Endothelial cell of umbilical vein (primary cell): Measurements from ENCODE around the gene COPS6. TPM values are rescaled to one million over a fixed set of nuclear protein-coding genes. Genes with fewer than 3 reads are reported as not detected.

Experiments used
- BruUV-seq: library from RNA; stranded (reverse); fragments of 400-500 nt; replicated peaks from 2 replicates; lab custom pipeline; 2021; lab: Mats Ljungman, UMichigan
- CTCF ChIA-PET: fragments of 300-600, 350-600 bp; sonication (Branson Sonifier 250); formaldehyde crosslinking; loops from one replicate; lab custom pipeline; 2021; ENCODE audit warnings: antibody characterized with exemption, inconsistent platforms; lab: Charles Lee
- POLR2A ChIA-PET: fragments of 300-600, 350-600 bp; sonication (Branson Sonifier 250); formaldehyde crosslinking; loops from one replicate; lab custom pipeline; 2021; ENCODE audit warnings: antibody characterized with exemption, inconsistent platforms; lab: Charles Lee
- DNase-seq: peaks from one replicate; pipeline ENCODE4 v3.0.0-alpha.2; 2011; ENCODE audit warnings: low read depth, low spot score
- FAIRE-seq: peaks from 2 replicates; lab custom pipeline; 2011; peaks lifted over from hg19 to GRCh38; lab: Jason Lieb, UNC
- H2AFZ ChIP-seq: 2 replicates; pipeline ENCODE4 v1.6.0; 2012; ENCODE audit warnings: low read depth, low read length, control low read depth, inconsistent platforms
- H3K27ac ChIP-seq: 2 replicates; pipeline ENCODE4 v1.5.1; 2011; ENCODE audit warnings: low read depth, mild to moderate bottlenecking, control low read depth, low read length, moderate library complexity; ENCODE audit not compliant: insufficient read depth
- H3K27me3 ChIP-seq, 2 experiments: 2 replicates each; pipeline versions ENCODE4 v1.6.0 to v1.6.1; 2011; ENCODE audit warnings: low read length in 2 of 2, mixed read lengths in 1 of 2; ENCODE audit not compliant: control insufficient read depth in 2 of 2, insufficient read depth in 2 of 2
- H3K36me3 ChIP-seq, 2 experiments: 2 replicates in 1 of 2; 3 replicates in 1 of 2; pipeline ENCODE4 v1.5.1; 2011; ENCODE audit warnings: low read length in 2 of 2, mild to moderate bottlenecking in 1 of 2, moderate library complexity in 1 of 2; ENCODE audit not compliant: control insufficient read depth in 2 of 2, insufficient read depth in 2 of 2; ENCODE audit errors: extremely low read depth in 1 of 2
- H3K4me1 ChIP-seq: 3 replicates; pipeline ENCODE4 v1.5.1; 2011; ENCODE audit warnings: mild to moderate bottlenecking, low read length; ENCODE audit not compliant: control insufficient read depth, insufficient read depth; ENCODE audit errors: extremely low read depth
- H3K4me2 ChIP-seq: 2 replicates; pipeline ENCODE4 v1.6.1; 2011; ENCODE audit warnings: low read length, control low read depth, mixed read lengths; ENCODE audit not compliant: insufficient read depth
- H3K4me3 ChIP-seq, 3 experiments: fragments of 200-600 bp in 1 of 3; sonication (generic), shearing (Covaris generic) in 1 of 3; replicated peaks in 1 of 3; 2 replicates each; pipeline ENCODE4 v1.5.1; 2011 to 2016; ENCODE audit warnings: control low read depth in 3 of 3, low read length in 3 of 3, mild to moderate bottlenecking in 2 of 3, inconsistent platforms in 1 of 3, low read depth in 1 of 3, moderate library complexity in 1 of 3; ENCODE audit not compliant: insufficient read depth in 1 of 3
- H3K79me2 ChIP-seq: 2 replicates; pipeline ENCODE4 v1.6.0; 2012; ENCODE audit warnings: low read length, inconsistent platforms; ENCODE audit not compliant: control insufficient read depth, insufficient read depth
- H3K9ac ChIP-seq: replicated peaks from 2 replicates; pipeline ENCODE3; 2011; ENCODE audit warnings: low read length, control low read depth; ENCODE audit not compliant: insufficient read depth; ENCODE audit errors: extremely low read depth
- H3K9me1 ChIP-seq: replicated peaks from 3 replicates; pipeline ENCODE4 v1.6.0; 2011; ENCODE audit warnings: mild to moderate bottlenecking, low read length; ENCODE audit not compliant: control insufficient read depth, insufficient read depth; ENCODE audit errors: extremely low read depth
- H3K9me3 ChIP-seq: replicated peaks from 2 replicates; pipeline ENCODE4 v1.5.1; 2012; ENCODE audit warnings: low read length, inconsistent platforms; ENCODE audit not compliant: control insufficient read depth, insufficient read depth
- H4K20me1 ChIP-seq: replicated peaks from 2 replicates; pipeline ENCODE3; 2011; ENCODE audit warnings: mild to moderate bottlenecking, low read length; ENCODE audit not compliant: control insufficient read depth, insufficient read depth; ENCODE audit errors: extremely low read depth
- CTCF ChIP-seq, 2 donors: IDR thresholded peaks; 1 replicate in 1 of 2; 2 replicates in 1 of 2; pipeline ENCODE4 v1.5.1; 2011; ENCODE audit warnings: low read length in 2 of 2, mild to moderate bottlenecking in 2 of 2, moderate library complexity in 2 of 2, control low read depth in 1 of 2, inconsistent platforms in 1 of 2, low read depth in 1 of 2; ENCODE audit not compliant: insufficient read depth in 1 of 2; ENCODE audit errors: extremely low read depth in 1 of 2
- EZH2 ChIP-seq: IDR thresholded peaks from 2 replicates; pipeline ENCODE4 v1.6.1; 2012; ENCODE audit warnings: borderline replicate concordance, low read depth, mild to moderate bottlenecking, moderate library complexity, low read length, inconsistent platforms; ENCODE audit not compliant: severe bottlenecking
- FOS ChIP-seq: IDR thresholded peaks from 2 replicates; pipeline ENCODE4 v1.6.1; 2011; ENCODE audit warnings: mild to moderate bottlenecking, low read length, moderate library complexity, borderline replicate concordance; ENCODE audit not compliant: insufficient read depth
- GATA2 ChIP-seq: IDR thresholded peaks from 2 replicates; pipeline ENCODE4 v1.7.0; 2011; ENCODE audit warnings: low read depth, mild to moderate bottlenecking, moderate library complexity, mixed read lengths, low read length; ENCODE audit not compliant: insufficient read length, insufficient read depth
- JUN ChIP-seq: IDR thresholded peaks from 2 replicates; pipeline ENCODE4 v1.6.1; 2011; ENCODE audit warnings: borderline replicate concordance, low read depth; ENCODE audit not compliant: insufficient read length, insufficient read depth
- MAX ChIP-seq: IDR thresholded peaks from 2 replicates; pipeline ENCODE4 v1.6.1; 2011; ENCODE audit not compliant: insufficient read depth, insufficient read length
- MYC ChIP-seq: IDR thresholded peaks from one replicate; pipeline ENCODE4 v1.6.1; 2011; ENCODE audit warnings: mild to moderate bottlenecking, low read depth, low read length
- POLR2A ChIP-seq: IDR thresholded peaks from 2 replicates; pipeline ENCODE4 v1.6.1; 2012; ENCODE audit warnings: low read depth, mild to moderate bottlenecking, control low read depth, low read length
- POLR2AphosphoS5 ChIP-seq: IDR thresholded peaks from 2 replicates; pipeline ENCODE4 v1.6.1; 2012; ENCODE audit warnings: low read depth, mild to moderate bottlenecking, control low read depth, low read length, moderate library complexity; ENCODE audit not compliant: insufficient read depth
- dilution Hi-C: fragments of 300-500 bp; cut with MboI; formaldehyde crosslinking; loops from one replicate; pipeline ENCODE4 v1.15.0; 2019; ENCODE audit warnings: low sequenced_read_pairs; ENCODE audit not compliant: extremely low pct_ligation_motif_present
- intact Hi-C: fragments of 100-400 bp; cut with micrococcal nuclease; formaldehyde crosslinking; loops from one replicate; pipeline ENCODE4 v1.10.0; 2022
- polyA plus RNA-seq, 4 experiments: library from polyadenylated mRNA; depleted of rRNA in 3 of 4; stranded (reverse) in 3 of 4; unstranded in 1 of 4; fragments of >200 nt; gene quantifications; 2 replicates each; pipeline versions ENCODE4 v1.2.1 to v1.2.3, GENCODE V29; 2011 to 2012; ENCODE audit warnings: missing spikeins in 1 of 4
- total RNA-seq: library from RNA; stranded (reverse); gene quantifications from 2 replicates; pipeline ENCODE4 v1.2.3, GENCODE V29; 2021

The COPS6 gene
- total and polyA plus RNA-seq, 2 donors (not counting 3 experiments of a cell fraction or from before 2014, with no cell fraction given), result 188 to 251 TPM

GRCh38 chr7:100122568-100122967 is 33.8 kb downstream of the COPS6 start:
- FAIRE-seq, result no peak
- intact Hi-C loops, result no loop called here

More at GRCh38 chr7:100122568-100122967, 33.8 kb downstream of the COPS6 start:
- peaks cover 16% of the 10 kb centered on the region for H3K4me1 ChIP-seq
- ChIA-PET CTCF (interaction anchor here (1.0 kb wide), 1 partner anchor 8 kb away, joined by 3 read pairs; no protein-coding TSS in a partner anchor), POLR2A (no interaction called here)
- no peak for DNase-seq
- H3K9me3 ChIP-seq, result no peaks in the 10 kb centered on the region
- H2AFZ ChIP-seq, result no peak overlapping the region
- peaks cover 10% of the 10 kb centered on the region for H3K79me2 ChIP-seq
- no peaks in the 10 kb centered on the region for H3K27me3 ChIP-seq
- H3K36me3 ChIP-seq, result peaks cover 0 to 2% of the 10 kb centered on the region in 2 experiments
- dilution Hi-C loops, result no loop called here
- H3K4me3 ChIP-seq, result no peak overlapping the region
- no peak overlapping the region for H3K9ac ChIP-seq
- no peak overlapping the region for H3K27ac ChIP-seq
- no peak overlapping the region for H3K4me2 ChIP-seq
- no peaks in the 10 kb centered on the region for H4K20me1 ChIP-seq
- H3K9me1 ChIP-seq, result no peaks in the 10 kb centered on the region
- no peak for TF ChIP-seq EZH2
- no peak for TF ChIP-seq JUN
- TF ChIP-seq FOS, result no peak
- no peak for TF ChIP-seq POLR2AphosphoS5
- TF ChIP-seq MAX, result no peak
- no peak for TF ChIP-seq CTCF (IDR thresholded peaks at IDR 0.05; ENCODE audit: extremely low read depth in 1 of 2, insufficient read depth in 1 of 2, low read depth in 1 of 2, low read length in 2 of 2)
- TF ChIP-seq GATA2, result no peak
- TF ChIP-seq POLR2A, result no peak
- no peak for TF ChIP-seq MYC
- BruUV-seq, result no TSS peak
